A673 (cell line): ENCODE measurements around the gene DENND6B. TPM values are rescaled to one million over a fixed set of nuclear protein-coding genes. Genes with fewer than 3 reads are reported as not detected.
A peak's percentile ranks its signal among the peaks of the same experiment; 100 is the strongest.

Experiments
- BruUV-seq: library from RNA; stranded (reverse); fragments of 400-500 nt; replicated peaks from 2 replicates; lab custom pipeline; 2021; lab: Mats Ljungman, UMichigan
- CTCF ChIA-PET: fragments of 300-600 bp; sonication (Branson Sonifier 250); formaldehyde crosslinking; loops from one replicate; lab custom pipeline; 2022; ENCODE audit warnings: antibody characterized with exemption; lab: Charles Lee
- POLR2A ChIA-PET: fragments of 300-600 bp; sonication (Branson Sonifier 250); formaldehyde crosslinking; loops from one replicate; lab custom pipeline; 2022; ENCODE audit warnings: antibody characterized with exemption; ENCODE audit not compliant: low non-redundant PET; lab: Charles Lee
- DNase-seq: peaks from one replicate; pipeline ENCODE4 v3.0.0-alpha.2; 2015; ENCODE audit warnings: low spot score
- H3K27ac ChIP-seq: fragments of 200-600 bp; sonication (generic); 2 replicates; pipeline ENCODE4 v1.5.1; 2016; ENCODE audit warnings: mixed run types, low read depth, mild to moderate bottlenecking, mixed read lengths, antibody characterized with exemption, low read length; ENCODE audit not compliant: poor library complexity, severe bottlenecking
- H3K27me3 ChIP-seq: fragments of 200-600 bp; sonication (generic); replicated peaks from 2 replicates; pipeline ENCODE4 v1.6.1; 2017; ENCODE audit warnings: mixed run types, low read depth, mild to moderate bottlenecking, mixed read lengths, antibody characterized with exemption, low read length; ENCODE audit not compliant: insufficient read depth, poor library complexity
- H3K36me3 ChIP-seq: fragments of 200-600 bp; sonication (generic); 2 replicates; pipeline ENCODE4 v1.6.1; 2016; ENCODE audit warnings: mixed run types, mild to moderate bottlenecking, mixed read lengths, antibody characterized with exemption, low read length; ENCODE audit not compliant: insufficient read depth, poor library complexity, severe bottlenecking
- H3K4me1 ChIP-seq: fragments of 200-600 bp; sonication (generic); 2 replicates; pipeline ENCODE4 v1.6.1; 2017; ENCODE audit warnings: mixed run types, mild to moderate bottlenecking, mixed read lengths, antibody characterized with exemption, low read length; ENCODE audit not compliant: insufficient read depth, poor library complexity, severe bottlenecking
- H3K4me3 ChIP-seq: fragments of 200-600 bp; sonication (generic); 2 replicates; pipeline ENCODE4 v1.5.1; 2016; ENCODE audit warnings: low read depth, mixed run types, mild to moderate bottlenecking, mixed read lengths, low read length; ENCODE audit not compliant: poor library complexity, severe bottlenecking
- H3K9me3 ChIP-seq: fragments of 200-600 bp; sonication (generic); 2 replicates; pipeline ENCODE4 v1.6.1; 2016; ENCODE audit warnings: mixed run types, low read depth, mild to moderate bottlenecking, mixed read lengths, antibody characterized with exemption, low read length; ENCODE audit not compliant: poor library complexity, severe bottlenecking
- CTCF ChIP-seq: fragments of 300-800, 200-600 bp; sonication (generic); conservative IDR thresholded peaks from 2 replicates; pipeline ENCODE4 v1.5.1; 2017; ENCODE audit warnings: low read depth, mild to moderate bottlenecking, antibody characterized with exemption, low read length, moderate library complexity, mixed read lengths
- EZH2 ChIP-seq: fragments of 200-600 bp; sonication (generic); IDR thresholded peaks from 2 replicates; pipeline ENCODE4 v1.6.1; 2017; ENCODE audit warnings: borderline replicate concordance, low read depth, mild to moderate bottlenecking, mixed read lengths, antibody characterized with exemption, low read length; ENCODE audit not compliant: poor library complexity, severe bottlenecking
- intact Hi-C: fragments of 100-400 bp; cut with micrococcal nuclease; formaldehyde crosslinking; loops from one replicate; pipeline ENCODE4 v1.10.0; 2022; ENCODE audit not compliant: unreplicated experiment
- total RNA-seq: library from RNA; stranded (reverse); gene quantifications from 2 replicates; pipeline ENCODE4 v1.2.3, GENCODE V29; 2021

Gene DENND6B
- total RNA-seq, 1 experiment from 2014 or later, result 5.3 TPM

GRCh38 chr22:50308597-50308935 lies 18.2 kb downstream of the DENND6B start:
- Histone ChIP-seq H3K27ac (peak overlapping the region; percentile 46), H3K36me3 (peaks cover 7% of the 10 kb centered on the region), H3K4me3 (no peak overlapping the region), H3K4me1 (peaks cover 31% of the 10 kb centered on the region), H3K27me3 (no peaks in the 10 kb centered on the region), H3K9me3 (no peaks in the 10 kb centered on the region)
- TF ChIP-seq EZH2 (no peak), CTCF (no peak)
- POLR2A ChIA-PET, result no interaction called here
- DNase-seq, result no peak
- intact Hi-C loops, result no loop called here
- CTCF ChIA-PET, result no interaction called here
- BruUV-seq, result no TSS peak

GRCh38 chr22:50307890-50308596 lies 18.8 kb downstream of the DENND6B start:
- ChIA-PET CTCF (interaction anchor here (1.0 kb wide), 1 partner anchor 57 kb away, joined by 4 read pairs; the partner anchor contains the start of gene HDAC10), POLR2A (no interaction called here)
- Histone ChIP-seq H3K4me3 (no peak overlapping the region), H3K4me1 (peaks cover 36% of the 10 kb centered on the region), H3K27ac (peak overlapping the region; percentile 46), H3K36me3 (peaks cover 7% of the 10 kb centered on the region), H3K27me3 (no peaks in the 10 kb centered on the region), H3K9me3 (no peaks in the 10 kb centered on the region)
- TF ChIP-seq CTCF, result no peak
- no peak for TF ChIP-seq EZH2
- no TSS peak for BruUV-seq
- intact Hi-C loops, result no loop called here
- DNase-seq, result no peak

GRCh38 chr22:50306753-50307749 lies 19.8 kb downstream of the DENND6B start, which contains the start of gene PLXNB2:
Gene PLXNB2 (minus strand): TSS chr22:50307646. CDS start chr22:50290584, 17,062 bp downstream.
- TSS peak; percentile 34 for BruUV-seq
- Histone ChIP-seq H3K36me3 (peaks cover 7% of the 10 kb centered on the region), H3K9me3 (no peaks in the 10 kb centered on the region), H3K27ac (peak within 1 kb of the TSS; percentile 95), H3K4me3 (peak within 1 kb of the TSS; percentile 100), H3K27me3 (no peaks in the 10 kb centered on the region), H3K4me1 (peaks cover 46% of the 10 kb centered on the region)
- TF ChIP-seq CTCF, result no peak
- POLR2A ChIA-PET, result interaction anchor here (0.6 kb wide), 2 partner anchors 12 to 486 kb away, joined by 5 to 6 read pairs; no protein-coding TSS in a partner anchor
- CTCF ChIA-PET, result interaction anchor here (1.0 kb wide), 1 partner anchor 56 kb away, joined by 4 read pairs; the partner anchor contains the start of gene HDAC10
- DNase-seq, result peak; percentile 93
- intact Hi-C loops, result no loop called here
